DMS53 treated with DMSO at 0.1 percent for 48 hours (cell line): Measurements from ENCODE around the gene CNNM4.

Experiments
- DNase-seq: peaks from one replicate; lab custom pipeline; 2025; ENCODE audit not compliant: unreplicated experiment; lab: John Stamatoyannopoulos, UW

The CNNM4 gene

DNA sequence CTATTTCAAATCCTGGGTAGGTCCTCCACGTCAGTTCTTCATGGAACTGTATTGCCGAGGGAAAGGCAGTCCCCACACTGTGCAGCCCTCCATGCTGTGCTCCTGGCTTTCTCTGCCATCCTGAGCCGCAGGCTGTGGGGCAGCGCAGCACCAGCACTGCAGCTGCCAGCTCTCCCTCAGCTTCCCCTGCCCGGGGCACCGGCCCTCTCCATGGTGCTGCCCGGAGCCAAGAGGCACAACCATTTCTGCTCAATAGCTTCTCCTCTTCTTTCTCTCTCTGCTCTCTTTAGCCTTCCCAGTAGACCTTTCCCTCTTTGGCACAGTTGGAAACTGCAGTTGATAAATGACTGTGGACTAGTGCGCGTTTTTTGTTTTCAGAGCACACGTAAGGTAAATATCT lies 71.0 kb downstream of the CNNM4 start:
- no peak for DNase-seq

GRCh38 chr2:96832408-96832753 lies 71.7 kb downstream of the CNNM4 start:
- no peak for DNase-seq

DNA sequence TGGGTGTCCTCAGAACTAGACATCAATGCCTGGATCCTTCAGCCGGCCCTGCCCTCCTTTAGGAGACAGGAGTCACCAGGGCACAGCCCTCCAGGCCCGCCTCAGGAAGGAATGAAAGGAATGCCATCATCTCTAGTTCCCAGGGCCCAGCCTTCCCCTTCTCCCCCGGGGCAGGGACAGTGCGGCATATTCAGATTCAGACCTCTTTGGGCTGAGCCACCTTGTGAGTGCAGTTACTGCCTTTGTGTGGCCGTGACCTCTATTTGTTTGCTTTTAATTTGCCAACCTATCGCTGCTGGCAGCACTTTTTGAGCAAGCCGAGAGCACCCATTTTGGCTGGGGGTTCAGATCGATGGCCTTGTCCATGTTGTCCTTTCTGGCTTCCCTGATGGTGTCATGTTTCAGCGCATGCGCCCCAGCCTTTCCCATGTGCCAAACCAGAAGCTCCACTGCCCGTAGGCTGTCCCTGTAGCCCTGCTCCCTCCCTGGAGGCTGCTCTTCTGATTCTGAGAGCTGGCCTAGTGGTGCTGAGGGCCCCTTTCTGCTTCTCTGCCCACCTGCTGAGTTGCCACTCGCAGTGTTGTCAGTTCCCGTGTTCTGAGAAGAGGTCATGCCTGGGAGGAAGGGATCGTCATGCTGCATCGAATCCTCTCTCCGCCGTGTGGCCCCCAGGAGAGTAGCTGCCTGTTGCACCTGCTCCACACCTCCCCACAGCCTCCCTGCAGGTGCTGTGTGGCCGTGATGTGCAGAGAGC lies 72.2 kb downstream of the CNNM4 start:
- DNase-seq: peak; percentile 97

- no peak for DNase-seq
Observed at GRCh38 chr2:96835830-96836229, 75.1 kb downstream of the CNNM4 start.

- no peak for DNase-seq
Observed at GRCh38 chr2:96837575-96837974, 76.9 kb downstream of the CNNM4 start.

- DNase-seq: no peak
Observed at GRCh38 chr2:96838345-96839292, 77.9 kb downstream of the CNNM4 start.

DNA sequence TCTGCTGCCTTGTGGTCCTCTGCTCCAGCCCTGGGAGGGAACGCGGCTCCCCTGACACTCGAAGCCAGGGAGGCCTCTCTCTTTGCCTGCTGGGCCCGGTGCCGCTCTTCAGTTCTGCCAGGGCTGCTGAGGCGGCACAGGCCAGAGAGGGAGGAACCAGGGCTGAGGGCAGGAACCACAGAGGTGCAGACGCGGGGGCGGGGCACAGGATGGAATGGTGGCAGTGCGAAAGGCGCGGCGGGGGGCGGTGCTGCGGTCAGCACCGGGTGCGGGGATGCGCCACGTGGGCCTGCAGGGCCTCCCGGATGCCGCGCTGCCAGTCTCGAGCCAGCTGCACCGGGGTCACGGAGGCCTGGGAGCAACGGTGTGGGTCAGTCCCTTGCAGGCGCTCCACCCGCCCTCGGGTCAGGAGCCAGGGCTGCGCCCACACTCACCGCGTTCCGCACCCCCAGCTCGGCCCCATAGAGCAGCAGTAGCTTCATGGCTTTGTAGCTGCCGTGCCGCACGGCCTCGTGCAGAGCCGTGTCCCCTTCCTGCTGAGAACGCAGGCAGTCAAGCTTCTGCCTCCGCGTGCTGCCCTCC lies 78.7 kb downstream of the CNNM4 start:
- DNase-seq: no peak

GRCh38 chr2:96839875-96840850 lies 79.5 kb downstream of the CNNM4 start:
- DNase-seq: no peak

DNA sequence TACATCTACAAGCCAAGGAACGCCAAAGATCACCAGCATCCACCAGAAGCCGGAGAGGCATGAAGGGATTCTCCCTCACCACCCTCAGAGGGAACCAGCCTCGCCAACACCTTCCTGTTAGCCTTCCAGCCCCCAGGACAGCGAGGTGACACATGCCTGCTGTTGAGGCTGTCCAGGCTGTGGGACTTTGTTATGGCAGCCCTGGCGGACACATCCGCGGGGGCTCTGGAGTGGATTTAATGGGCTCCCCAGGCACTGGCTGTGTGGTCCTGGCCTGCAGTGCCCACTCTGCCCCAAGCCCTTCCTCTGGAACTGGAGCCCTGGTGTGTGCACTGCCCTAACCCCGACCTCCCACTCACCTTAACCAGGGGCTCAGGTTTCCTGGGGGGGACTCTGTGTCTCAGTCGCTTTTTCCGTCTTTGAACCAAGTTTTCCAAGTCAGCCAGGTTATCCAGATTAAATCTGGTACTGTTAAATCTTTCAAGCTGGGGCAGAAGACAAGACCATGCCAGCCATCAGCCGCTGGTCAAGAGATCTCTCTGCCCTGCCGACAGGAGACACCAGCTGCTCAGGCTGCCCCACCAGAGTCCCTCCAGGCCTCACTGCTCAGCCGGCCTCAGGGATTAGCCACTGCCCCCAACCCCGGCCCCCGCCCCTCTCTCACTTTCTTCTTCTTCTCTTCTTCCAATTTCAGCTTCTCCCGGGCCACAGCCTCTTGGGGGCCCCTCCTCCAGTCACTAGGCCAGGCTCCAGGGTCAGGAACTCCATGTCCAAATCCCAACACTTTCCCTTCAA lies 81.2 kb downstream of the CNNM4 start:
- no peak for DNase-seq

DNA sequence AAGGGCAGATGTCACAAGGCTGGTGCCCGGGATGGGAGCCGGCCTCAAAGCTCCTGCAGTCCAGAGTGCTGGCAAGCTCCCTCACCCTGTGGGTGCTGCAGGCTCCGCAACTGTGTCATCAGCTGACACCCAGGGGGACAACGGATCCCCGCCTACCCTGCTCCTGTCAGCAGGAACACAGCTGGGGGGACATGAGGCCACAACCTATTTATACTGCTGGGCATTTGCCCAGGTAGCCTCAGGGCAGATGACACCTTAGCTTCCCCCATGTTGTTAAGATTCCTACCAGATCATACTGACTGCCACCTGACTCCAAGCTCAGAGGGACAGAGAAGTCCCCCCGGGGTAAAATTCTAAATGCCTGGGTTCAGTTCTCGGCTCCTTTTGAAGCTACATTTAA lies 81.9 kb downstream of the CNNM4 start:
- no peak for DNase-seq

GRCh38 chr2:96843538-96844268 lies 83.0 kb downstream of the CNNM4 start, which contains the start of gene ANKRD23:
Gene ANKRD23 (minus strand): TSS chr2:96844021. CDS start chr2:96843992, 29 bp downstream.
- no peak for DNase-seq

GRCh38 chr2:96844405-96844808 lies 83.7 kb downstream of the CNNM4 start:
- DNase-seq: no peak

DNA sequence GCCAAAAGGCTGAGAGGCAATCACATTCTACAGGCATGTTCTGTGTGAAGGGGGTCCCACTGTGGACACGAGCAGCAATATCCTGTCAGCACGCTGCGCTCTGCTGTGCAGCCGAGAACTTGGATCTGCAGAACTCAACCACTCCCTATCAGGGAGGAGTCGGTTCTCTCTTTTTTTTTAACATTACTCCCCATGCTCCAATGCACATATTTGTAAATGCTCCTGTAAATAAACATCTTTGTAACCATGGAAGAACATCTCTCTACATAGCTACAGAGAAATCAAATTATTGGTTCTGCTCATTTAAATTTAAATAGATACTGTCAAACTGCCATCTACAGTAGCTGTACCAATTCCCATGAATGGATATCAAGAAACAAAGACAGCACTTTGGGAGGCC lies 86.1 kb downstream of the CNNM4 start:
- no peak for DNase-seq

GRCh38 chr2:96847586-96847985 lies 86.9 kb downstream of the CNNM4 start:
- no peak for DNase-seq

DNA sequence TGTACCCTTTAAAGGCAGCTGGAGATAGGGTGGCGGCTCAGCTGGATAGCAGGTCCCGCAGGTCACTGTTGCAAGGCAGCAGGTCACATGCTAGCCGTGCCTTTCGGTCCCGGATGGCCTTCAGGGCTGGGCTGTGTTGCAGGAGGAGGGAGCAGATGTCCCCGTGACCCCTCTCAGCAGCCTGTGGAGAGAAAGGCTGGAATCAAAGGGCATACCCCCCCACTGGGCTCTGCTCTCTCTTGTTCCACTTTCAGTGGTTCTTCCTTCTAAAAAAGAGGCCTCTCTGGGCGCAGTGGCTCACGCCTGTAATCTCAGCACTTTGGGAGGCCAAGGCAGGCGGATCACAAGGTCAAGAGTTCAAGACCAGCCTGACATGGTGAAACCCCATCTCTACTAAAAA lies 87.6 kb downstream of the CNNM4 start:
- no peak for DNase-seq

- DNase-seq: no peak
Observed at GRCh38 chr2:96852667-96853066, 92.0 kb downstream of the CNNM4 start.

DNA sequence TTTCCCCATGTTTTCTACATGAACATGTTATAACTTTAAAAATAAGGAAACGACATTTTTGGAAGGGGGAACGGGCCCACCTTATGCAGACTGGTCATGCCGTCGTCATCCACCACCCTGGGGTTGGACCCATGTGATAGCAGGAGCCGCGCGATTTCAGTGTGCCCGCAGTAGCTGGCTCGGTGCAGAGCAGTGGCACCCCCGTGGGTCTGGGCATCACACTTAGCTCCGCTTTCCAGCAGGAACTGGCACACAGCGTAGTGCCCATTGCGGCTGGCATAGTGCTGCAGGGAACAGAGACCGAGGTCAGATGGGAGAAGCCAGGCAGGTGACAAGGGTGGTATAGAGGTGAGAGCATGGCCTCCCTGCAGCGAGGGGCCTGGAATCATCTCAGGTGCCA lies 92.6 kb downstream of the CNNM4 start:
- no peak for DNase-seq

GRCh38 chr2:96856776-96857666 lies 96.3 kb downstream of the CNNM4 start:
- DNase-seq: peak; percentile 51
